ENCODE measurements around the gene SUPT4H1.

- no peak for TF ChIP-seq CEBPB (IDR thresholded peaks at IDR 0.05)
- no peak for TF ChIP-seq EP300 (IDR thresholded peaks at IDR 0.05; ENCODE audit: borderline replicate concordance)
- no peak for TF ChIP-seq CREB1 (IDR thresholded peaks at IDR 0.05; ENCODE audit: low read depth)
- TF ChIP-seq MAX (IDR thresholded peaks at IDR 0.05) = no peak
- no peak for TF ChIP-seq YY1 (IDR thresholded peaks at IDR 0.05; ENCODE audit: low read depth)
- TF ChIP-seq RAD21 (IDR thresholded peaks at IDR 0.05; ENCODE audit: low read depth) = no peak
- TF ChIP-seq FOXM1 (IDR thresholded peaks at IDR 0.05; ENCODE audit: borderline replicate concordance, low read depth) = no peak
- TF ChIP-seq EGR1 (IDR thresholded peaks at IDR 0.05) = no peak
- no peak for TF ChIP-seq REST (IDR thresholded peaks at IDR 0.05; ENCODE audit: low read depth)
Observed at GRCh38 chr17:58304750-58305486, 47.1 kb downstream of the SUPT4H1 start.

Measured in Ishikawa (cell line).